ENCODE data around the gene VARS1.
"Not testable (repeated sequence)": the region's sequence is repeated elsewhere in the genome, so short reads cannot be mapped to it uniquely, and the experiment has no call there.

VARS1 gene

DNA sequence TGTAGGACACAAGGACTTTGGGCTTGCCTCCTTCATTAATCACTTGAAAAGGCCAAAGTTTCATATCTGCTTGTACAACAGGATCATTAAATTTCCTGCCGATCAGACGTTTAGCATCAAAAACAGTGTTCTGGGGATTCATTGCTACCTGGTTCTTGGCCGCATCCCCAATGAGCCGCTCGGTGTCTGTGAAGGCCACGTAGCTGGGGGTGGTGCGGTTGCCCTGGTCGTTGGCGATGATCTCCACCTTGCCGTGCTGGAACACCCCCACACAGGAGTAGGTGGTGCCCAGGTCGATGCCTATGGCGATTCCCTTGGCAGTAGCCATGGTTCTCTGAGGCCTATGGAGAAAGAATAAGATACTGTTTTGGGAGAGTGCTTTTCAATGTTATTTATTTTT is 16.1 kb upstream of the VARS1 start:
- Histone ChIP-seq H3K27ac (ENCODE audit: low read depth in 2 of 2, low read length in 2 of 2) (no peak overlapping the region), H3K9me3 (ENCODE audit: control insufficient read depth in 2 of 2, low read length in 2 of 2) (no peaks in the 10 kb centered on the region), H3K36me3 (ENCODE audit: control insufficient read depth in 2 of 2, insufficient read depth in 2 of 2, low read length in 2 of 2) (peaks cover 0 to 2% of the 10 kb centered on the region in 2 donors), H3K4me3 (ENCODE audit: low read length in 2 of 2) (no peak overlapping the region), H3K27me3 (ENCODE audit: control insufficient read depth in 2 of 2, insufficient read depth in 2 of 2, low read length in 2 of 2) (no peaks in the 10 kb centered on the region), H3K9ac (ENCODE audit: low read depth in 1 of 2, low read length in 2 of 2) (no peak overlapping the region), H3K4me1 (ENCODE audit: control insufficient read depth in 2 of 2, insufficient read depth in 2 of 2, low read length in 2 of 2) (peaks cover 4 to 12% of the 10 kb centered on the region in 2 donors)

DNA sequence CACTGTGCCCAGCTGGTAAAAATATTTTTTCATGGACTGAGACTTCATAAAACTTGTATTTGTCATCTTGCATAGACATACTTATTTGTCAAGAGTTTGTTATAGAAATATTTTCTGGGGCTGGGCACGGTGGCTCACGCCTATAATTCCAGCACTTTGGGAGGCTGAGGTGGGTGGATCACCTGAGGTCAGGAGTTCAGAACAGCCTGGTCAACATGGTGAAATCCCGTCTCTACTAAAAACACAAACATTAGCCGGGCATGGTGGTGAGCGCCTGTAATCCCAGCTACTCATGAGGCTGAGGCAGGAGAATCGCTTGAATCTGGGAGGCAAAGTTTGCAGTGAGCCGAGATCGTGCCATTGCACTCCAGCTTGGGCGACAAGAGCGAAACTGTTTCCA is 13.0 kb upstream of the VARS1 start:
- H3K4me1 ChIP-seq (ENCODE audit: control insufficient read depth in 2 of 2, insufficient read depth in 2 of 2, low read length in 2 of 2) = peaks cover 8 to 12% of the 10 kb centered on the region in 2 donors
- H3K4me3 ChIP-seq (ENCODE audit: low read length in 2 of 2); H3K9me3 ChIP-seq (ENCODE audit: control insufficient read depth in 2 of 2, low read length in 2 of 2); H3K27me3 ChIP-seq (ENCODE audit: control insufficient read depth in 2 of 2, insufficient read depth in 2 of 2, low read length in 2 of 2); H3K36me3 ChIP-seq (ENCODE audit: control insufficient read depth in 2 of 2, insufficient read depth in 2 of 2, low read length in 2 of 2); H3K27ac ChIP-seq (ENCODE audit: low read depth in 2 of 2, low read length in 2 of 2); H3K9ac ChIP-seq (ENCODE audit: low read depth in 1 of 2, low read length in 2 of 2): not testable (repeated sequence)

DNA sequence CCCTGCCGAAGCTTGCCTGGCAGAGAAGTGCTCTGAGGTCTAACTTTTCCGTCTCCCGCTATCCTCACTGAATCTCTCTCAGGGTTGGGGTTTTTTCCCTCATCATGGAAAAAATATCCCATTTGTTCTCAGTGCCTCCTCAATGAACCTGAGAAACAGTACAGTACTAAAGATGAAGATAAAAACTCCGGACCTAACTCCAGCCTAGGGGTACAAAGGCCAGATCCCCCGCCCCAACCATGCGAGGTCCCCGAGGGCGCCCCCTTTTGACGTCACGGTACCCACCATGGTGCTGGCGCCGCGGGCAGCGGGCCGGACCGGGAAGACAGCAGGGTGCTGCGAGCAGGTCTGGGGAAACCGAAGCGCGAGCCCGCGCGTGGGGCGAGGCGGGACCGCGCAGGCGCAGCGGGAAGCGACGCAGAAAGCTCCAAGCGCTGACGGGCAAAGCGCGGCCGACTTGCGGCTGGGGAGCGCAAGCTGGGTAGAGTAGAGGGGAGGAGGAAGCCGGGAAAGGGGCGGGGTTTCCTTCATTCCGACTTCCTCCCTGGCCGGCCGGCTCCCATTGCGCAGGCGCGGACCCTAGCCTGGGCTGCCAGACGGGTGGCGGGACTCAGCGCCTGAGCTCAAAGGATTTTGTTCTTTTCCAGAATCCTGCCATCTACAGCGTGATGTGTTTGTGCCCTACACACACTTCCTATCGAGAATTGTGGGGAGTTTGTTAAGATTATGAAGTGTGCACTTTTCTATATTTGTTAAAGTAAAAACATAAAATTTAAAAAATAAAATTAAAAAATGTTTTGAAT is 11.1 kb upstream of the VARS1 start, which contains the start of gene LSM2:
TSS of gene LSM2 (minus strand) at position 497 of the 803 bp plus-strand sequence. CDS start at position 288, 209 bp downstream.
- peak within 1 kb of the TSS; percentile 82 to 87 for H3K4me3 ChIP-seq (ENCODE audit: low read length in 2 of 2)
- H3K4me1 ChIP-seq (ENCODE audit: control insufficient read depth in 2 of 2, insufficient read depth in 2 of 2, low read length in 2 of 2) = peaks cover 8 to 12% of the 10 kb centered on the region in 2 donors
- H3K27me3 ChIP-seq (ENCODE audit: control insufficient read depth in 2 of 2, insufficient read depth in 2 of 2, low read length in 2 of 2) = no peaks in the 10 kb centered on the region
- peak within 1 kb of the TSS; percentile 83 to 88 for H3K9ac ChIP-seq (ENCODE audit: low read depth in 1 of 2, low read length in 2 of 2)
- H3K36me3 ChIP-seq (ENCODE audit: control insufficient read depth in 2 of 2, insufficient read depth in 2 of 2, low read length in 2 of 2) = peaks cover 2 to 4% of the 10 kb centered on the region in 2 donors
- H3K9me3 ChIP-seq (ENCODE audit: control insufficient read depth in 2 of 2, low read length in 2 of 2) = no peaks in the 10 kb centered on the region
- H3K27ac ChIP-seq (ENCODE audit: low read depth in 2 of 2, low read length in 2 of 2) = peak within 1 kb of the TSS; percentile 92 to 97

DNA sequence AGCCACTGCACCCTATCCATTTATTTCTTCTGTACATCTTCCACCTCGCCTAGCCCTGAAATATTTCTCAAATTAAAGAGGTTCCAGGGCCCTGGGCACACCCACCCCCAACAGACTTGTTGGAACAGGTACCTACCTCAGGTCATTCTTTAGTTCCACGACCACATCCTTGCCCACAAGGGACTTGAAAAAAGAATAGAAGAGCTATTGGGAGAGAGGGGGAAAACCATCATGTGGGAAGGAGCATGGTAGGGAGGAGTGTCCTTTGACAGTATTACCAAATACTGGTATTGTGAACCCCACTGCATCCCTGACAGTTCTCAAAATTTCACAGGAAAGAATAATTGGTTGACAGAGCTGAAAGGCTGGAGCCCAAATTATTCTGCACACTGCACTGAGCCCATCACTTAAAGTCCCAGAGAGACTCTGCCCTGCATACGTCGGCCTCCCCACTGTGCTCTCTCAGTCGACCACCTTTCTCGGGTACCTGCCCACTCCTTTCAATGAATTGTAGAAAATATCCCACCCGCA is 10.5 kb upstream of the VARS1 start:
- Histone ChIP-seq H3K27ac (ENCODE audit: low read depth in 2 of 2, low read length in 2 of 2) (peak overlapping the region; percentile 92 to 97), H3K4me3 (ENCODE audit: low read length in 2 of 2) (peak overlapping the region; percentile 82 to 87), H3K4me1 (ENCODE audit: control insufficient read depth in 2 of 2, insufficient read depth in 2 of 2, low read length in 2 of 2) (peaks cover 8 to 12% of the 10 kb centered on the region in 2 donors), H3K27me3 (ENCODE audit: control insufficient read depth in 2 of 2, insufficient read depth in 2 of 2, low read length in 2 of 2) (no peaks in the 10 kb centered on the region), H3K9ac (ENCODE audit: low read depth in 1 of 2, low read length in 2 of 2) (peak overlapping the region; percentile 83 to 88), H3K36me3 (ENCODE audit: control insufficient read depth in 2 of 2, insufficient read depth in 2 of 2, low read length in 2 of 2) (peaks cover 0 to 4% of the 10 kb centered on the region in 2 donors), H3K9me3 (ENCODE audit: control insufficient read depth in 2 of 2, low read length in 2 of 2) (no peaks in the 10 kb centered on the region)

DNA sequence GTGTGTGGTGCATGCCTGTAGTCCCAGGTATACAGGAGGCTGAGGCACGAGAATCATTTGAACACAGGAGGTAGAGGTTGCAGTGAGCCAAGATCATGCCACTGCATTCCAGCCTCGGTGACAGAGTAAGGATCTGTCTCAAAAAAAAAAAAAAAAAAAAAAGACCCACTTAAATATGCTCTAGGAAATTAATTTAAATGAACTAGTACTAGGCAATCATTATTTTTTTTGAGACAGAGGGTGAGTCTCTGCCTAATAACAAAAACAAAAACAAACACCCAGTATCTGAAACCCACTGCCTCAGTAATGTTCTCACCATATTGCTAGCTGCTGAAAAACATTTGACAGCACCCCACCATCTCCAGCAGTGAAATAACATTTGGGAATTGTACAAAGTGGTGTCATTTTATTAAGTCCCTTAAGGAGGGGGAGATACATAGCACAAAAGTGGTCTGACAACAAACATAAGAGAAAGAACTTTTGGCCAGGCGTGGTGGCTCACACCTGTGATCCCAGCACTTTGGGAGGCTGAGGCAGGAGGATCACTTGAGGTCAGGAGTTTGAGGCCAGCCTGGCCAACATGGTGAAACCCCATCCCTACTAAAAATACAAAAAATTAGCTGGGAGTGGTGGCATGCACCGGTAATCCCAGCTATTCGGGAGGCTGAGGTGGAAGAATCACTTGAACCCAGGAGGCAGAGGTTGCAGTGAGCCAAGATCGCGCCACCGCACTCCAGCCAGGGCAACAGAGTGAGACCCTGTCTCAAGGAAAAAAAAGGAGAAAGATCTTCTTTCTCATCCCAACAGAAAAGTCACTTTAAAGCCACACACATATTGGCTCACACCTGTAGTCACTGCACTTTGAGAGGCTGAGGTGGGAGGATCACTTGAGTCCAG is 5.7 kb upstream of the VARS1 start:
- H3K4me3 ChIP-seq (ENCODE audit: low read length in 2 of 2); H3K27me3 ChIP-seq (ENCODE audit: control insufficient read depth in 2 of 2, insufficient read depth in 2 of 2, low read length in 2 of 2); H3K27ac ChIP-seq (ENCODE audit: low read depth in 2 of 2, low read length in 2 of 2); H3K36me3 ChIP-seq (ENCODE audit: control insufficient read depth in 2 of 2, insufficient read depth in 2 of 2, low read length in 2 of 2); H3K4me1 ChIP-seq (ENCODE audit: control insufficient read depth in 2 of 2, insufficient read depth in 2 of 2, low read length in 2 of 2); H3K9me3 ChIP-seq (ENCODE audit: control insufficient read depth in 2 of 2, low read length in 2 of 2); H3K9ac ChIP-seq (ENCODE audit: low read depth in 1 of 2, low read length in 2 of 2): not testable (repeated sequence)

DNA sequence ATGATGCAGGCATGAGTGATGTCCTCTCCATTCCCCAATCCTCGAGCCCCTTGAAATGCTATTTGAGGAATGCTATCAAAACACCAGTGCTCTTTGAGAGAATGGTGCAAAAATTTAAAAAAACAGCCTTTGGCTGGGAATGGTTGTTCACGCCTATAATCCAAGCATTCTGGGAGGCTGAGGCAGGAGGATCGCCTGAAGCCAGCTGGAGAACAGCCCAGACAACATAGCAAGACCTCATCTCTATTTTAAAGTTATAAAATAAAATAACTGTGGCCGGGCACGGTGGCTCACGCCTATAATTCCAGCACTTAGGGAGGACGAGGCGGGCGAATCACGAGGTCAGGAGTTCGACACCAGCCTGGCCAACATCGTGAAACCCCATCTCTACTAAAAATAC is 4.2 kb upstream of the VARS1 start:
- H3K36me3 ChIP-seq (ENCODE audit: control insufficient read depth in 2 of 2, insufficient read depth in 2 of 2, low read length in 2 of 2) = peaks cover 4 to 10% of the 10 kb centered on the region in 2 donors
- H3K27me3 ChIP-seq (ENCODE audit: control insufficient read depth in 2 of 2, insufficient read depth in 2 of 2, low read length in 2 of 2) = no peaks in the 10 kb centered on the region
- no peak overlapping the region for H3K4me3 ChIP-seq (ENCODE audit: low read length in 2 of 2)
- no peak overlapping the region for H3K27ac ChIP-seq (ENCODE audit: low read depth in 2 of 2, low read length in 2 of 2)
- H3K9me3 ChIP-seq (ENCODE audit: control insufficient read depth in 2 of 2, low read length in 2 of 2) = no peaks in the 10 kb centered on the region
- no peak overlapping the region for H3K9ac ChIP-seq (ENCODE audit: low read depth in 1 of 2, low read length in 2 of 2)
- peaks cover 6 to 8% of the 10 kb centered on the region in 2 donors for H3K4me1 ChIP-seq (ENCODE audit: control insufficient read depth in 2 of 2, insufficient read depth in 2 of 2, low read length in 2 of 2)

DNA sequence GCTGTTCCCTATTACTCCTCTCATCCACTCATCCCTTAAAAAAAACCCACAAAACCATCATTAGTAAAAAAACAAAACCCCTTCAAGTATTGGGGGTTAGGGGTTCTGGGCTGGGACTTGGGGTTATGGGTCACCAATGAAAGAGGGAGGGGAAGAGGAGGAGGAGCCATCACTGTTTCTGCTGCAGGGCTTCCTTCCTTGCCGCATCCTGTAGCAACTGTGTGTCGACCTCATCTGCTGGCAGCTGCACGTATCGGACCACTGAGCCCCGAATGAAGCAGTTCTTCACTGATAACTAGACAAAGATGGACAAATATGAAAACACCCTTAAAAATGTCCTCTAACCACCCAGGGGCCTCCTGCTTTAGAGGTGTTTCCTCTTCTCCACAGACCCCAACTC is 2.0 kb upstream of the VARS1 start:
- Histone ChIP-seq H3K36me3 (ENCODE audit: control insufficient read depth in 2 of 2, insufficient read depth in 2 of 2, low read length in 2 of 2) (peaks cover 0 to 10% of the 10 kb centered on the region in 2 donors), H3K27ac (ENCODE audit: low read depth in 2 of 2, low read length in 2 of 2) (no peak overlapping the region), H3K9me3 (ENCODE audit: control insufficient read depth in 2 of 2, low read length in 2 of 2) (no peaks in the 10 kb centered on the region), H3K9ac (ENCODE audit: low read depth in 1 of 2, low read length in 2 of 2) (no peak overlapping the region), H3K4me1 (ENCODE audit: control insufficient read depth in 2 of 2, insufficient read depth in 2 of 2, low read length in 2 of 2) (peaks cover 10 to 13% of the 10 kb centered on the region in 2 donors), H3K4me3 (ENCODE audit: low read length in 2 of 2) (no peak overlapping the region), H3K27me3 (ENCODE audit: control insufficient read depth in 2 of 2, insufficient read depth in 2 of 2, low read length in 2 of 2) (no peaks in the 10 kb centered on the region)

DNA sequence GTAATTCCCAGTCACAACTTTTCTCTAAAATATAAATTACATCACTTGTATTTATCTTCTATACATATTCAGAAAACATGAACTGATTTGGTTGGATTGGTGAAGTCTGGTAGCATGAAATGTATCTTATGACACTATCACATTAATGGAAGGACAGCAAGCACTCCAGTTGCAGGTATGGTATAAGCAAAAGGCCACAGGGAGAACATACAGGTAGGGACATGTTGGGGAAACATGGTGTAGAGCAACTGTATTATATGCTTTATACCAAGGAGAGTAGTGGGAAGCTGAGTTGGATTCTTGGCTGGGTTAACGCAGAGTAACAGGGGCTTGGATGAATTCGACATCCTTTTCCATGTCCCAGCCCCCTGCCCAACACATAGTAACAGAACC is 1.4 kb upstream of the VARS1 start:
- Histone ChIP-seq H3K9ac (ENCODE audit: low read depth in 1 of 2, low read length in 2 of 2) (no peak overlapping the region), H3K27me3 (ENCODE audit: control insufficient read depth in 2 of 2, insufficient read depth in 2 of 2, low read length in 2 of 2) (no peaks in the 10 kb centered on the region), H3K4me3 (ENCODE audit: low read length in 2 of 2) (no peak overlapping the region), H3K9me3 (ENCODE audit: control insufficient read depth in 2 of 2, low read length in 2 of 2) (no peaks in the 10 kb centered on the region), H3K4me1 (ENCODE audit: control insufficient read depth in 2 of 2, insufficient read depth in 2 of 2, low read length in 2 of 2) (peaks cover 10 to 13% of the 10 kb centered on the region in 2 donors), H3K36me3 (ENCODE audit: control insufficient read depth in 2 of 2, insufficient read depth in 2 of 2, low read length in 2 of 2) (peaks cover 0 to 10% of the 10 kb centered on the region in 2 donors), H3K27ac (ENCODE audit: low read depth in 2 of 2, low read length in 2 of 2) (no peak overlapping the region)

DNA sequence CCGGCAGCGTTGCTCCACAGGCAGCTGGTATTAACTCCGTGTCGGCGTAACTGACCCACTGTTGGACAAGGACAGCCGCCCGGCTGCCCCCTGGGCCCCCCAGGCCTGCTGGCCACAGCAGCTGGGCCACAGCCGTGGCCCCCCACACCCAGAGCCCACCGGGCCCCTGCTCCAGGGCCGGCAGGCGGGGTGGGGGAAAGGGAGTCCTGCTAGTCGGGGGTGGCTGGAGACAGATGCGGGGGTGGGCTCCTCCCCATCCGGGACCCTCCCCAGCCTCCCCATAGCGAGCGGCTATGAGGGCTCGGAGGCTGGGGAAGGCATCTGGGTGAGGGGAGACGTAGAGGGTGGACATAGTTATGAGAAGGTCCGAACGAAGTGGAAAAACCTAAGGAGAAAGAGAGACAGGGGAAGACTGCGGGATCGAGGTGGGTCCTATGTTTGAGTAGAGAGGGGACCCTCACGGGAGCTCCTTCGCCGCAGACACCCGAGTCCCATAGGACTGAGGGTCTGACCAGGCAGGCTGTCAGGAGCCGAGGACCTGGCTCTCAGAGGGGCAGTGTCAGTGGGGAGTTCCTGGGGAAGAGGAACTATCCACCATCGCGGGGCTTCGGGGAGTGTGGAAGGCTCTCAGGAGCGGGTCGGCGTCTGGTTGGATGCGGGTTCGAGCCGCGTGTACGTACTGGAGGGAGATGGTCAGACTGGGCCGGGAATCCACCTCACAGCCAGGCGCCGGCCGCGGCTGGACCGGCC is 511 bp downstream of the VARS1 start:
- H3K9me3 ChIP-seq (ENCODE audit: control insufficient read depth in 2 of 2, low read length in 2 of 2) = no peaks in the 10 kb centered on the region
- H3K27ac ChIP-seq (ENCODE audit: low read depth in 2 of 2, low read length in 2 of 2) = peak overlapping the region; percentile 83 to 85
- peaks cover 10 to 13% of the 10 kb centered on the region in 2 donors for H3K4me1 ChIP-seq (ENCODE audit: control insufficient read depth in 2 of 2, insufficient read depth in 2 of 2, low read length in 2 of 2)
- H3K9ac ChIP-seq (ENCODE audit: low read depth in 1 of 2, low read length in 2 of 2) = peak overlapping the region; percentile 89 to 98
- H3K27me3 ChIP-seq (ENCODE audit: control insufficient read depth in 2 of 2, insufficient read depth in 2 of 2, low read length in 2 of 2) = no peaks in the 10 kb centered on the region
- peaks cover 3 to 12% of the 10 kb centered on the region in 2 donors for H3K36me3 ChIP-seq (ENCODE audit: control insufficient read depth in 2 of 2, insufficient read depth in 2 of 2, low read length in 2 of 2)
- H3K4me3 ChIP-seq (ENCODE audit: low read length in 2 of 2) = peak overlapping the region; percentile 91 to 93
